GM21529 (cell line): Measurements from ENCODE around the gene STXBP6.
"Not testable (repeated sequence)": the region's sequence is repeated elsewhere in the genome, so short reads cannot be mapped to it uniquely, and the experiment has no call there.

ENCODE experiments used
- ATAC-seq: cut with Tn5 transposase; IDR thresholded peaks from one replicate; pipeline ENCODE4 v1.9.1; 2021; ENCODE audit not compliant: unreplicated experiment

The STXBP6 gene

DNA sequence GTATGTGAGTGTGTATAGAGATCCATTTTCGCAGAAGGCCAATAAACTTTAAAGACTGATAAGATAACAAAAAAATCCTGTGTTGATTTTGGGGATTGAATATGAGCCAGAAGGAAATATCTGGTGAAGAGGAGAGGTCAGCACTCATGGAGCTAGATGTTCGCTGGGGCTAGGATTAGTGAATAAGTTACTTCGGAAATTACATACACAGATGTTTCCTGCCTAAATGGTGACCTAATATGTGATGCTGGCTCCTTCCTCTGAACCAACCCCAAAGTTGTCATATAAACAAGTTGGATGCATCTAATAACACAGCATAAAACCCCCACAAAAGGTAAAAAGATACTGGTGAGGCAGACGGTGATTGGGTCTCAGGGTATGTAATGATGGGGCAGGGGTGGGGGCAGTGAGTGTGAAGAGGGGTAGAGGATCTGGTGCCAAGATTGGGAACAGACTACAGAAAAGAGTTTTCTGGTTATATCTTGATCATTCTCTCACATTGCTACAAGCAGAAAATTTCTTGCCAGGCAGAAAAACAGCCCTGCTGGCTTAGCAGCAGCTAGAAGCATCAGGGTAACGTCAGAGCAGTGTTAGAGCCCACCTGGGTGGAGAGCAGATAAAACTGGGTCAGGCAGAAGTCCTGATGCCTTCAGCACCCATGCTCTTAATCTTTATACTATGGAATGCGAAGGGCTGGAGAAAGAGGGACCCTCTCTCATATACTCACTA lies 275.6 kb downstream of the STXBP6 start:
- no peak for ATAC-seq

DNA sequence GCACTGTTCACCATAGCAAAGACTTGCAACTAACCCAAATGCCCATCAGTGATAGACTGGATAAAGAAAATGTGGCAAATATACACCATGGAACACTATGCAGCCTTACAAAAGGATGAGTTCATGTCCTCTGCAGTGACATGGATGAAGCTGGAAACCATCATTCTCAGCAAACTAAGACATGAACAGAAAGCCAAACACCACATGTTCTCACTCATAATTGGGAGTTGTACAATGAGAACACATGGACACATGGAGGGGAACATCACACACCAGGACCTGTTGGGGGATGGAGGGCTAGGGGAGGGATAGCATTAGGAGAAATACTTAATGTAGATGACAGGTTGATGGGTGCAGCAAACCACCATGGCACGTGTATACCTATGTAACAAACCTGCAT lies 276.4 kb downstream of the STXBP6 start:
- not testable (repeated sequence) for ATAC-seq

DNA sequence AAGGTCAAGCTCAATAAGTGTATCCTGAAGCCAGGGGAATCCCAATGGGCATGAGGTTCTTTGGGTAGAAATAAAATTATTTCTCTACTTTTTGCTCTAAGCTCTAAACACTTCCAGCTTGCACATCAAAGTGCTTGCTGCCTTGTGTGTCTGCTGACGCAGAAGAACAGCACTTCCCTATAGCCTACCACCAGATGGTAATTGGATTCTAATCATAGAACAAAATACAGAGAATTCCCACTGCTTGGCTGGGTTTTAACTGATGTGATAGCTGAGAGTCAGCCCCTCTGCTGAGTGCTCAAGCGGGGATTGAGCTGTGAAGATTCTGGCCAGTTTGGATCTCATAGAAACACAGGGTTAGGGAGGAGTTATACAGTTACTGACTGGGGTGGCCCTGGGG lies 283.5 kb downstream of the STXBP6 start:
- no peak for ATAC-seq

DNA sequence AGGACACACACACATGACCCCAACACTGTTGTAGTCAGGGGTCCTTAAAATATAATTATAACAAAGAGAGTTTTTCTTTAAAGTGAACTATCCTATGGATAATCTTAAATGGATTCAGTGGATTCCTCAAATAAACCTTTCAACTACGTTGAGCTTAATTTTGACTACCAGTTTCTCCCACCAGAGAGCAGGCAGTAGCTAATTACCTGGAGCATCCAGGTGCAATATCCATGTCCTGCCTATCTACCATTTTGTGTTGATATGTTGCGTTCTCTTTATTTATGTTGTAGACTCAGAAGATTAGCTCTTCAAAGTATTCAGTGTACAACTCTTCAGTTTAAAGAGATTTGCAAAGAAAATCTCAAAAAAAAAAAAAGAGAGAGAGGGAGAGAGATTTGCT lies 288.8 kb downstream of the STXBP6 start:
- no peak for ATAC-seq
